Astrocyte (in vitro differentiated cells and primary cell): ENCODE data around the gene DAAM2.

ENCODE experiments used
- CTCF ChIP-seq: IDR thresholded peaks from 2 replicates; pipeline ENCODE4 v1.5.1; 2011; ENCODE audit warnings: low read depth, mild to moderate bottlenecking, inconsistent platforms, low read length, moderate library complexity; ENCODE audit not compliant: insufficient read depth
- EZH2 ChIP-seq: IDR thresholded peaks from 2 replicates; pipeline ENCODE4 v1.6.1; 2012; ENCODE audit warnings: mild to moderate bottlenecking, low read length, inconsistent platforms; ENCODE audit not compliant: insufficient read depth

- TF ChIP-seq EZH2 = no peak
- TF ChIP-seq CTCF = no peak
These were observed 42.1 kb downstream of the DAAM2 start for GRCh38 chr6:39834278-39834677.
